ENCODE measurements around the gene AOC3.

- no peak for TF ChIP-seq TAF1 (IDR thresholded peaks at IDR 0.05; ENCODE audit: low read depth, low read length)
- no peak for TF ChIP-seq POLR2A (IDR thresholded peaks at IDR 0.05; ENCODE audit: low read depth, low read length)
- no peak for TF ChIP-seq SPI1 (IDR thresholded peaks at IDR 0.05; ENCODE audit: low read depth, low read length)
- TF ChIP-seq POLR2AphosphoS5 (IDR thresholded peaks at IDR 0.05; ENCODE audit: low read depth, low read length), result no peak
These were observed 50.7 kb downstream of the AOC3 start for GRCh38 chr17:42901535-42902229.
